ENCODE results near the gene CGA.
"Not testable (repeated sequence)": the region's sequence is repeated elsewhere in the genome, so short reads cannot be mapped to it uniquely, and the experiment has no call there.

Gene CGA

GRCh38 chr6:87095087-87095509 lies at the start of gene CGA:
Gene CGA, minus strand, starts transcription at chr6:87095106. Its CDS starts 6,906 bp downstream, at chr6:87088200.
- DNase-seq (ENCODE audit: low spot score) = no peak

DNA sequence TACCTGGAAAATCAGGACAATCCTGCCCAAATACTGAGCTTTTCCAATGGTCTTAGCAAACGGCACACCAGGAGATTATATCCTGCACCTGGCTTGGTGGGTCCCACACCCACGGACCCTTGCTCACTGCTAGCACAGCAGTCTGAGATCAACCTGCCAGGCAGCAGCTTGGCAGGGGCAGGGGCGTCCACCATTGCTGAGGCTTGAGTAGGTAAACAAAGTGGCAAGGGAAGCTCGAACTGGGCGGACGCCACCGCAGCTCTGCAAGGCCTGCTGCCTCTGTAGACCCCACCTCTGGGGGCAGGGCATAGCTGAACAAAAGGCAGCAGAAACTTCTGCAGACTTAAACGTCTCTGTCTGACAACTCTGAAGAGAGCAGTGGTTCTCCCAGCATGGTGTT lies 45.0 kb upstream of the CGA start:
- DNase-seq (ENCODE audit: low spot score) = not testable (repeated sequence)

DNA sequence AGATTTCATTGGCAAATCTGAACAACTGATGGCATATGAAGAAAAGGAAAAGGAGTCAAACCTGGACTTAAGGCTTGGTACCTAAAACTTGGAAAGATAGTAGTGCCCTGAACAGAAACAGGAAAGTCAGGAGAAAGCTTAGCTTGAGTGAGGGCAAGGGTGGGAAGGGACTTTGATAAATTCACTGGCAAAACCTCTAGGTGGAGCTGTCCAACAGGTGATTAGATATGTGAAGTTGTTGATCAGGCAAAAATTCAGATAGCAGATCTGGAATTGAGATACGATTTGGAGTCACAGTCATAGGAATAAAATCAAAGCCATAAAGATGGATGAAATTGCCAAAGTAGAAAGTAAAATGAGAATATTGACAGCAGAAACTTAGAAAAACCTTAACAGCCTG lies 44.3 kb upstream of the CGA start:
- peak; percentile 66 for DNase-seq (ENCODE audit: low spot score)

GRCh38 chr6:87136963-87137362 lies 42.1 kb upstream of the CGA start:
- no peak for DNase-seq (ENCODE audit: low spot score)

- no peak for DNase-seq (ENCODE audit: low spot score)
Measured at GRCh38 chr6:87127737-87128136, 32.8 kb upstream of the CGA start.

DNA sequence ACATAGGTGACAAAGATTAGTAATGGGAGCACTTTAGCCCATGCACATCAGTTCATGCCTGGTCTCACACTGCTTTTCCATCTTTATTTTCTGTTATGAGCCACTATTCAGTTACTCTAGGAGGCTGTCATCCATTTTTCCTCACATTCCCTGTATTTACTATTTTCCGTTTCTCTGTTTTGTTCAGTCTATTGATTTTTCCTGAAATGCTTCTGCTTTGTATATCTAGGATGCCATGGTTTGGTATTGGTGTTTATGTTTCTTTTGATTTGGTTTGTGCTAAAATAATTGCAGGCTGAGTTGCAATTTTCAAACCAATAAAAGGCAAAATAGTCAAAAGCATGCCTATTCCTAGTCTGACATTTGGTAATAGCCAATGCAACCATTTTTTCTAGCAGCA lies 31.6 kb upstream of the CGA start:
- DNase-seq (ENCODE audit: low spot score) = no peak

GRCh38 chr6:87124074-87124473 lies 29.2 kb upstream of the CGA start:
- no peak for DNase-seq (ENCODE audit: low spot score)

DNA sequence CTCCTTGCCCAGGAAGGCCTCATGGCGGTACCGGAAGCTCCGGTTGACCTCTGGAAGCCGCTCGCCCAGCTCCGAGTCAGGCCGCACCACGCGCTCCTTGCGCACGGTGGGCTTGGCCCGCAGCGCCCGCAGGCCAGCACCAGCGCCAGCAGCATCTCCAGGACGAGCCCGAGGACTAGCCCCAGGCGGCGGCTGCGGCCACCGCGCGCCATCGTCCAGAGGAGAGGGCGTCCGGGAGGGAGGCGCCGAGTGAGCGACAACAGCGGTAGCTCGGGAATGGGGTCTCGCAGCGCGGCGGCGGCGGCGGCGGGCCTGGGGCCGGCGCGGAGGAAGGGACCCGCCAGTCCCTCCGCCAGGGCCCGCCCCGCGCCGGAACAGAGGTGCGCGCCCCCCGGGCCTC lies 27.6 kb upstream of the CGA start:
- no peak for DNase-seq (ENCODE audit: low spot score)

DNA sequence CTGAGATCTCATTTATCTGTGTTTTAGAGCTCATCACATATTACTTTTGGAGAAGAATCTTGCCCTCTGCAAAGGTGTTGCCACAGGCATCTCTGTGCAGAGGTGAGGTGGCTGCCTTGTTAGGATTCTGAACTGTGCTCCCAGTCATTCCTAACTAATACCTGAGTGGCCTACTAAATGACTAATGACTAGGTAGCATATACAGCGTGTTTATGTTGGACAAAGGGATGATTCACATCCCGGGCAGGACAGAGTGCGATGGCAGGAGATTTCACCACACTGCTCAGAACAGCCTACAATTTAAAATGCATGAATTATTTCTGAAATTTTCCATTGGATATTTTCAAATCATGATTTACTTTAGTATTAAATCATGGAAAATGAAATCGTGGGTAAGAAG lies 23.1 kb upstream of the CGA start:
- DNase-seq (ENCODE audit: low spot score) = no peak

DNA sequence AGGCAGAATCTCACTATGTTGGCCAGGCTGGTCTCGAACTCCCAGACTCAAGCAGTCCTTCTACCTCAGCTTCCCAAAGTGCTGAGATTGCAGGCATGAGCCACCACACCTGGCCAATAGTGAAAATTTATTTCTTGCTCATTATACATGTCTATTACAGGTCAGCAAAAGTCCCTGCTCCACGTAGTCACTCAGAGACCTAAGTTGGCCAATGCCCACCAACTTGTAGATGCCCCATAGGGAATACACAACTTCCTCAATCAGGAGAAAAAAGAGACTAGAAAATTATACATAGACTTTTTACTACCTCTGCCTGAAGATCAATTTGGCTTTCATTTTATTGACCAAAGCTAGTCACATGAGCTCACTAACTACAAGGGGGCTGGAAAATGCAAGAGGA lies 22.0 kb upstream of the CGA start:
- DNase-seq (ENCODE audit: low spot score) = no peak

- no peak for DNase-seq (ENCODE audit: low spot score)
Measured at GRCh38 chr6:87115402-87116135, 20.7 kb upstream of the CGA start.

GRCh38 chr6:87110636-87111035 lies 15.7 kb upstream of the CGA start:
- no peak for DNase-seq (ENCODE audit: low spot score)

- DNase-seq (ENCODE audit: low spot score) = no peak
Measured at GRCh38 chr6:87105823-87106222, 10.9 kb upstream of the CGA start.

- DNase-seq (ENCODE audit: low spot score) = no peak
Measured at GRCh38 chr6:87104667-87105066, 9.8 kb upstream of the CGA start.

DNA sequence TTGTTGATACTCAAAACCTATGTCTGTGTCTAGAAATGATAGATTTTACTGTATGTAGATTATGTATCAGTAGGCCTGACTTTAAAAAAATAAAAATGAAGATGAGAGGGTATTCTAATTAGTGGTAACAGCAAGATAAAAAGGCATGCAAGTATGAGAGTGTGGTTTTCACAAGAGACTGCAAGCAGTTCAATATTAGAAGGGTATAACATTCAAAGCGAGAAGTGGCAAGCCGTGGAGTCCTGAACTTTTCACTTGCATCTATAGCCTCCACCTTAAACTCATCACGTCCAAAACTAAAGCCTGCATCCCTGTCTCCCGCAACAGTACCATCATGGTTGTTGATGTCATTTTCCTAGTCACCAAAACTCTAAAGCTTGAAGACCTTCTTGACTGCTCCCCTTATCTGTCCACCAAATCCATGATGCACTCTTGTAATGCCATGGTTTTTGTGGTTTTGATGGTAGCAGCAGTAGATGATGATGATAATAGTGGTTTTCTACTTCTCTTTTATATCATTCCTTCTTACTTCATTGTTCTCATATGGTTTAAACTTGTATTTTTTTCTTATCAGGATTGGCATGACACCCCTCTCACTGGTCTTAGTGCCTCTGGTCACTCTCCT lies 9.2 kb upstream of the CGA start:
- no peak for DNase-seq (ENCODE audit: low spot score)

GRCh38 chr6:87102151-87102621 lies 7.3 kb upstream of the CGA start:
- no peak for DNase-seq (ENCODE audit: low spot score)

DNA sequence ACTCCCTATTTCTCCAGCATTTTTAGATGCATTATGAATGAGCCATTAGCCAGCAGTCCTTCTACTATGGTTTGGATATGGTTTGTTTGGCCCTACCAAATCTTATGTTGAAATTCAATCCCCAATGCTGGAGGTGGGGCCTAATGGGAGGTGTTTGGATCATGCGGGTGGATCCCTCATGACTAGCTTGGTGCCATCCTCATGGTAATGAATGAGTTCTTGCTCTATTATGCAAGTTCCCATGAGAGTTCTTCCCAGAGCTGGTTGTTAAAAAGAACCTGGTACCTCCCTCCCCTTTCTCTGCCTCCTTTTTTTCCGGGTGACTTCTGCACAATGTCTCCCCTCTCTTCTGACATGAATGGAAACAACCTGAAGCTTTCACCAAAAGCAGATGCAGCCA lies 6.2 kb upstream of the CGA start:
- no peak for DNase-seq (ENCODE audit: low spot score)

- DNase-seq (ENCODE audit: low spot score) = no peak
Measured at GRCh38 chr6:87100216-87100615, 5.3 kb upstream of the CGA start.

DNA sequence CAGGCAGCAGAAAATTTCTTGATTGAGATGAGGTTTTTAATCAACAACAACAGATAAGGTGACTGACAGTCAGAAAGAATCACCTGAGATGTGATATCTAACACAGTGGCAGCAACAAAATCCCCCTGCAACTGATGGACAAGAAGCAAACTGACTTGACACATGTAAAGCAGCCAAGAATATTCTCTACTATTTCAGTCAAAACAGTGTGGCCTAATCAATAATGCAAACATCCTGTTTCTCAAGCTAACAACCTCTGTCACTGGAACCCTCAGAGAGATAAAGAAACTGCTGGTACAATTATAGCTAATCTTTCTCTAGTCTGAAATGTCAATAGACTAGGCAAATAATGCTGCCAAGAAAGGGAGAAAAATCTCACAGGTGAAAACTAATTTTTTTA lies 4.6 kb upstream of the CGA start:
- no peak for DNase-seq (ENCODE audit: low spot score)

- no peak for DNase-seq (ENCODE audit: low spot score)
Measured at GRCh38 chr6:87094576-87094975, 330 bp downstream of the CGA start.

DNA sequence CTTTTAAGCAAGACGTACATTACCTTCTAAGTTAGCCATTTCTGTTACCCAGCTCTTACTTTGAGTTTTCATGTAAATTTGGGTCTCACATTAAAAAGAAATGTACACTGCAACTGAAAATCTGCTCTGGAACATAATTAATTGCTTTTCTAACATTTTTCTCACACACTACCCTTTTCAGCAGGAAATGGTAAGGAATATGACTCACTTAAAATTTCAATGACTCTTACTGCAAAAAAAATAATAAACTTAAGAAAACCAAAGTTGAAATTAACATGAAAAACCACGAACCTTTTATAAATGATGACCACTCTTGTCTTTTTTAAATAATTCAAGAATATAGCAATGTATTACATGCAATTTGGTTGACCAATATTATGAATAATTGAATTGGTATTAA lies 1.3 kb downstream of the CGA start:
- no peak for DNase-seq (ENCODE audit: low spot score)

DNA sequence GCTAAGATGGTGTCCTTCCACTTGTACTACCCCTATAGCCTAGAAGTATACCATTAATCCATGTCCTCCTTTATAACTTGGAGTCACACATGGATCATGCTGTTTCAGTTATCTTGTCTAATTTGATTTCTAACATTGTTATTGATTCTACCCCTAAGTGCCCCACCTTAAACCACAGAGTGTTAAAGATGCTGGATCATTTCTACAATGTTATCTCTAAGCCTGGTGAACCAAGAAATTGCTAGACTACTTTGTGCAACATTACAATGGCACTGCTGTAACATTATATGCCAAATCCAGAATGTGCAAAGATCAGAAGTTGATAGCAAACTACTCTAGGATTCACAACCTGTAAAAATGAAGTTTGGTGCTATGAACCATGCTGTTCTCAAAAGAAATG lies 1.7 kb downstream of the CGA start:
- no peak for DNase-seq (ENCODE audit: low spot score)

GRCh38 chr6:87092435-87092834 lies 2.5 kb downstream of the CGA start:
- DNase-seq (ENCODE audit: low spot score) = no peak

- DNase-seq (ENCODE audit: low spot score) = no peak
Measured at GRCh38 chr6:87089135-87089534, 5.8 kb downstream of the CGA start.

Measured in globus pallidus (tissue), 1 donor.